GM23248 (cell line): ENCODE data around the gene RAB39B. TPM values are rescaled to one million over a fixed set of nuclear protein-coding genes. Genes with fewer than 3 reads are reported as not detected.

ENCODE experiments used
- DNase-seq: peaks from one replicate; pipeline ENCODE4 v3.0.0-alpha.2; 2015
- H2AFZ ChIP-seq: fragments of 200-600 bp; sonication (generic); 2 replicates; pipeline ENCODE4 v1.6.1; 2016; ENCODE audit warnings: antibody characterized with exemption
- H3F3A ChIP-seq: fragments of 200-600 bp; sonication (generic); 2 replicates; pipeline ENCODE4 v1.6.1; 2016; ENCODE audit warnings: mild to moderate bottlenecking, antibody characterized with exemption, mixed run types; ENCODE audit not compliant: insufficient read depth
- H3K27ac ChIP-seq: fragments of 200-600 bp; sonication (generic); 2 replicates; pipeline ENCODE4 v1.5.1; 2016; ENCODE audit warnings: mild to moderate bottlenecking
- H3K27me3 ChIP-seq: fragments of 200-600 bp; sonication (generic); replicated peaks from 2 replicates; pipeline ENCODE4 v1.6.1; 2016; ENCODE audit warnings: mild to moderate bottlenecking; ENCODE audit not compliant: insufficient read depth
- H3K36me3 ChIP-seq: fragments of 200-600 bp; sonication (generic); 2 replicates; pipeline ENCODE4 v1.6.1; 2016; ENCODE audit warnings: low read depth, mild to moderate bottlenecking
- H3K4me1 ChIP-seq: fragments of 200-600 bp; sonication (generic); 2 replicates; pipeline ENCODE4 v1.6.1; 2016; ENCODE audit warnings: mild to moderate bottlenecking; ENCODE audit not compliant: insufficient read depth
- H3K4me2 ChIP-seq: fragments of 200-600 bp; sonication (generic); one replicate; pipeline ENCODE4 v1.6.1; 2016; ENCODE audit warnings: mild to moderate bottlenecking; ENCODE audit not compliant: unreplicated experiment
- H3K4me3 ChIP-seq: fragments of 200-600 bp; sonication (generic); 2 replicates; pipeline ENCODE4 v1.5.1; 2016; ENCODE audit warnings: mild to moderate bottlenecking
- H3K79me2 ChIP-seq: fragments of 200-600 bp; sonication (generic); 2 replicates; pipeline ENCODE4 v1.6.1; 2016; ENCODE audit warnings: mild to moderate bottlenecking; ENCODE audit not compliant: insufficient read depth
- H3K9ac ChIP-seq: fragments of 200-600 bp; sonication (generic); 2 replicates; pipeline ENCODE4 v1.6.1; 2016; ENCODE audit warnings: mild to moderate bottlenecking
- H3K9me2 ChIP-seq: fragments of 200-600 bp; sonication (generic); 2 replicates; pipeline ENCODE4 v1.6.1; 2016; ENCODE audit warnings: mixed run types, mild to moderate bottlenecking, moderate library complexity; ENCODE audit not compliant: insufficient read depth
- H3K9me3 ChIP-seq: fragments of 200-600 bp; sonication (generic); one replicate; pipeline ENCODE4 v1.6.1; 2017; ENCODE audit warnings: low read depth
- H4K20me1 ChIP-seq: fragments of 200-600 bp; sonication (generic); 2 replicates; pipeline ENCODE4 v1.6.0; 2016; ENCODE audit not compliant: insufficient read depth
- EZH2 ChIP-seq: fragments of 200-600 bp; sonication (generic); IDR thresholded peaks from 2 replicates; pipeline ENCODE4 v1.6.1; 2018; ENCODE audit warnings: antibody characterized with exemption, mild to moderate bottlenecking; ENCODE audit not compliant: insufficient read depth, poor library complexity, severe bottlenecking
- EZH2phosphoT487 ChIP-seq: fragments of 200-600 bp; sonication (generic); IDR thresholded peaks from 2 replicates; pipeline ENCODE4 v1.6.1; 2018; ENCODE audit warnings: antibody characterized with exemption, moderate library complexity, mild to moderate bottlenecking, low read depth; ENCODE audit not compliant: insufficient read depth
- WGBS, 2 experiments: methylation state at CpG; one replicate each; pipeline ENCODE4 v1.1.6; 2015 to 2017; ENCODE audit warnings: low lambda C conversion rate in 2 of 2, low coverage in 1 of 2; ENCODE audit errors: missing lambda C conversion rate in 2 of 2; 5-methylcytosine and 5-hydroxymethylcytosine counted together
- in situ Hi-C: fragments of 300-500 bp; cut with MboI; formaldehyde crosslinking; loops from 2 replicates; pipeline ENCODE4 v1.15.0; 2020
- polyA plus RNA-seq: library from polyadenylated mRNA; unstranded; fragments of >200 nt; fragmentation: Nextera tagmentation; extraction: Ambion mirVana; gene quantifications from 2 replicates; pipeline ENCODE4 v1.2.1, GENCODE V29; 2016
- total RNA-seq: library from RNA; depleted of rRNA; stranded (reverse); fragments of >200 nt; shearing (Covaris generic); gene quantifications from 2 replicates; pipeline ENCODE4 v1.2.3, GENCODE V29; 2014; rRNA removed

Gene RAB39B
- total RNA-seq: 2.0 and 3.1 TPM in 2 replicates
- polyA plus RNA-seq: 1.1 and 1.9 TPM in 2 replicates

GRCh38 chrX:155263854-155264628 lies at the start of gene RAB39B:
Gene RAB39B, minus strand, starts transcription at chrX:155264491. Its CDS starts 203 bp downstream, at chrX:155264288.
- H3K4me2 ChIP-seq: peak within 1 kb of the TSS; percentile 42
- H3K4me1 ChIP-seq: no peaks in the 10 kb centered on the region
- in situ Hi-C loops: no loop called here
- no peaks in the 10 kb centered on the region for H3K9me2 ChIP-seq
- no peaks in the 10 kb centered on the region for H3F3A ChIP-seq
- no peak within 1 kb of the TSS for H3K27ac ChIP-seq
- no peaks in the 10 kb centered on the region for H3K27me3 ChIP-seq
- H3K36me3 ChIP-seq: no peaks in the 10 kb centered on the region
- H3K4me3 ChIP-seq: peak within 1 kb of the TSS; percentile 71
- H3K79me2 ChIP-seq: no peaks in the 10 kb centered on the region
- no peaks in the 10 kb centered on the region for H4K20me1 ChIP-seq
- 7 to 8% methylated on average over 21 to 26 of the region's 58 CpGs for WGBS, 2 experiments
- peak within 1 kb of the TSS; percentile 77 for H2AFZ ChIP-seq
- peak; percentile 77 for DNase-seq
- TF ChIP-seq EZH2phosphoT487 (no peak), EZH2 (no peak)
- H3K9ac ChIP-seq: peak within 1 kb of the TSS; percentile 54
- H3K9me3 ChIP-seq: no peaks in the 10 kb centered on the region

- no peak overlapping the region for H3K9ac ChIP-seq
- H2AFZ ChIP-seq: no peak overlapping the region
- H3K4me1 ChIP-seq: no peaks in the 10 kb centered on the region
- WGBS, 2 experiments: 35 to 38% methylated on average over 1 to 3 of the region's 4 CpGs
- no peaks in the 10 kb centered on the region for H3K79me2 ChIP-seq
- no peak overlapping the region for H3K4me3 ChIP-seq
- no peak for TF ChIP-seq EZH2
- no peak for TF ChIP-seq EZH2phosphoT487
- no peaks in the 10 kb centered on the region for H3K9me3 ChIP-seq
- no peak for DNase-seq
- no peaks in the 10 kb centered on the region for H4K20me1 ChIP-seq
- in situ Hi-C loops: no loop called here
- H3K9me2 ChIP-seq: no peaks in the 10 kb centered on the region
- H3K27me3 ChIP-seq: no peaks in the 10 kb centered on the region
- no peak overlapping the region for H3K4me2 ChIP-seq
- no peaks in the 10 kb centered on the region for H3F3A ChIP-seq
- H3K27ac ChIP-seq: no peak overlapping the region
- no peaks in the 10 kb centered on the region for H3K36me3 ChIP-seq
Observed at GRCh38 chrX:155313766-155314165, 49.5 kb upstream of the RAB39B start.

GRCh38 chrX:155293771-155294170 lies 29.5 kb upstream of the RAB39B start:
- Histone ChIP-seq H4K20me1 (no peaks in the 10 kb centered on the region), H2AFZ (no peak overlapping the region), H3K36me3 (no peaks in the 10 kb centered on the region), H3K9me2 (no peaks in the 10 kb centered on the region), H3K27ac (no peak overlapping the region), H3K9ac (no peak overlapping the region), H3K4me1 (no peaks in the 10 kb centered on the region), H3F3A (no peaks in the 10 kb centered on the region), H3K9me3 (no peaks in the 10 kb centered on the region), H3K4me2 (no peak overlapping the region), H3K4me3 (no peak overlapping the region), H3K27me3 (no peaks in the 10 kb centered on the region), H3K79me2 (no peaks in the 10 kb centered on the region)
- in situ Hi-C loops: no loop called here
- DNase-seq: no peak
- TF ChIP-seq EZH2 (no peak), EZH2phosphoT487 (no peak)

- H3K36me3 ChIP-seq: no peaks in the 10 kb centered on the region
- no peak overlapping the region for H3K9ac ChIP-seq
- H2AFZ ChIP-seq: no peak overlapping the region
- DNase-seq: no peak
- no peak overlapping the region for H3K27ac ChIP-seq
- no peaks in the 10 kb centered on the region for H3F3A ChIP-seq
- TF ChIP-seq EZH2: no peak
- no peak for TF ChIP-seq EZH2phosphoT487
- no peaks in the 10 kb centered on the region for H3K79me2 ChIP-seq
- H3K9me3 ChIP-seq: no peaks in the 10 kb centered on the region
- H3K27me3 ChIP-seq: no peaks in the 10 kb centered on the region
- no peak overlapping the region for H3K4me2 ChIP-seq
- no peak overlapping the region for H3K4me3 ChIP-seq
- no peaks in the 10 kb centered on the region for H4K20me1 ChIP-seq
- H3K4me1 ChIP-seq: no peaks in the 10 kb centered on the region
- H3K9me2 ChIP-seq: no peaks in the 10 kb centered on the region
- in situ Hi-C loops: no loop called here
- 89 to 94% methylated on average over 1 of the region's 1 CpG for WGBS, 2 experiments
Observed at GRCh38 chrX:155279873-155280272, 15.6 kb upstream of the RAB39B start.
